Stomach (tissue), 19 donors: ENCODE results near the gene TUBB2A. TPM values are rescaled to one million over a fixed set of nuclear protein-coding genes. Genes with fewer than 3 reads are reported as not detected.

ENCODE experiments used
- DNase-seq, 2 donors: peaks; one replicate each; pipeline versions ENCODE4 v3.0.0 to v3.0.0-alpha.2; 2013 to 2019
- H3K27ac ChIP-seq, 5 donors: fragments of 200-600 bp in 4 of 5; sonication (generic) in 4 of 5; one replicate each; pipeline ENCODE4 v1.5.1; 2013 to 2019; ENCODE audit warnings: mild to moderate bottlenecking in 1 of 5, moderate library complexity in 1 of 5
- H3K27me3 ChIP-seq, 3 donors: fragments of 200-600 bp; sonication (generic); one replicate each; pipeline ENCODE4 v1.5.1; 2017 to 2019; ENCODE audit warnings: mixed run types in 1 of 3
- H3K36me3 ChIP-seq, 4 donors: fragments of 200-600 bp; sonication (generic); 1 replicate in 3 of 4; 2 replicates in 1 of 4; pipeline ENCODE4 v1.5.1; 2016 to 2019
- H3K4me1 ChIP-seq, 4 donors: fragments of 200-600 bp; sonication (generic); one replicate each; pipeline ENCODE4 v1.5.1; 2016 to 2019
- H3K4me3 ChIP-seq, 4 donors: fragments of 200-600 bp; sonication (generic) in 3 of 4; one replicate each; pipeline ENCODE4 v1.5.1; 2016 to 2019; ENCODE audit warnings: mild to moderate bottlenecking in 1 of 4
- H3K9me3 ChIP-seq, 4 donors: fragments of 200-600 bp; sonication (generic); one replicate each; pipeline ENCODE4 v1.5.1; 2016 to 2019
- CTCF ChIP-seq, 7 experiments: fragments of 450-650 bp in 4 of 7; fragments of 200-600 bp in 3 of 7; sonication (generic) in 3 of 7; IDR thresholded peaks; one replicate each; pipeline ENCODE4 v1.5.1; 2016 to 2019; ENCODE audit warnings: antibody characterized with exemption in 7 of 7, control low read depth in 2 of 7, mild to moderate bottlenecking in 1 of 7
- EP300 ChIP-seq: sonication (generic); formaldehyde crosslinking; IDR thresholded peaks from one replicate; pipeline ENCODE4 v1.6.1; 2017; ENCODE audit warnings: antibody characterized with exemption
- POLR2A ChIP-seq, 4 donors: fragments of 450-650 bp; IDR thresholded peaks; one replicate each; pipeline ENCODE4 v1.6.1; 2016; ENCODE audit warnings: antibody characterized with exemption in 4 of 4, control low read depth in 2 of 4, mild to moderate bottlenecking in 1 of 4, moderate library complexity in 1 of 4
- POLR2AphosphoS5 ChIP-seq, 3 donors: sonication (generic); formaldehyde crosslinking; IDR thresholded peaks; one replicate each; pipeline ENCODE4 v1.6.1; 2016; ENCODE audit warnings: antibody characterized with exemption in 3 of 3
- WGBS, 5 donors: extraction: QIAGEN DNeasy Blood & Tissue Kit in 3 of 5; methylation state at CpG; one replicate each; pipeline versions ENCODE4 v1.1.5 to v1.1.7; 2013 to 2018; 5-methylcytosine and 5-hydroxymethylcytosine counted together
- intact Hi-C: fragments of 100-400 bp; cut with DNase I; formaldehyde crosslinking; loops from one replicate; pipeline ENCODE4 v1.15.1; 2023; ENCODE audit warnings: low total_unique reads
- long read RNA-seq, 10 donors: transcript quantifications; one replicate each; lab custom pipeline, GENCODE V29; 2026
- polyA plus RNA-seq, 3 donors: library from polyadenylated mRNA; stranded (reverse); fragments of 200-250 nt; gene quantifications; one replicate each; pipeline ENCODE4 v1.2.3, GENCODE V29; 2013
- total RNA-seq, 5 donors: library from RNA; depleted of rRNA; stranded (reverse); fragments of >200 nt; gene quantifications; one replicate each; pipeline versions ENCODE4 v1.1.0 to v1.2.3, GENCODE V29; 2014 to 2016
- donor health status: healthy with polysubstance abuse.
- donor health status: Bipolar disorder and iron deficiency.
- donor health status: healthy.

TUBB2A gene
- total RNA-seq = 10 to 100 TPM in 4 of 5 donors, 1 to 10 TPM in 1; 6.7 to 96.9 (median 47.5) TPM
- polyA plus RNA-seq = 10 to 100 TPM; 33.4 to 83.9 (median 50.4) TPM
- long read RNA-seq, donor 1, transcript TUBB2A-201 (4 exons, 1,595 nt) = major isoform, 31 of 31 reads
- long read RNA-seq, donor 1, partial matches to known transcripts = 0 of 31 reads
- long read RNA-seq, donor 1, other reads (novel, unspliced or antisense) = 0 of 31 reads
- long read RNA-seq, donor 2, transcript TUBB2A-201 (4 exons, 1,595 nt) = major isoform, 40 of 41 reads
- long read RNA-seq, donor 2, partial matches to known transcripts = 0 of 41 reads
- long read RNA-seq, donor 2, other reads (novel, unspliced or antisense) = 0 of 41 reads
- long read RNA-seq, donor 3, transcript TUBB2A-201 (4 exons, 1,595 nt) = major isoform, 14 of 14 reads
- long read RNA-seq, donor 3, partial matches to known transcripts = 0 of 14 reads
- long read RNA-seq, donor 3, other reads (novel, unspliced or antisense) = 0 of 14 reads
- long read RNA-seq, donor 4, transcript TUBB2A-201 (4 exons, 1,595 nt) = major isoform, 6 of 6 reads
- long read RNA-seq, donor 4, partial matches to known transcripts = 0 of 6 reads
- long read RNA-seq, donor 4, other reads (novel, unspliced or antisense) = 0 of 6 reads
- long read RNA-seq, donor 5, transcript TUBB2A-201 (4 exons, 1,595 nt) = major isoform, 29 of 30 reads
- long read RNA-seq, donor 5, partial matches to known transcripts = 0 of 30 reads
- long read RNA-seq, donor 5, other reads (novel, unspliced or antisense) = 0 of 30 reads
- long read RNA-seq, donor 6, transcript TUBB2A-201 (4 exons, 1,595 nt) = major isoform, 59 of 59 reads
- long read RNA-seq, donor 6, partial matches to known transcripts = 0 of 59 reads
- long read RNA-seq, donor 6, other reads (novel, unspliced or antisense) = 0 of 59 reads
- long read RNA-seq, donor 7, transcript TUBB2A-201 (4 exons, 1,595 nt) = major isoform, 75 of 76 reads
- long read RNA-seq, donor 7, partial matches to known transcripts = 0 of 76 reads
- long read RNA-seq, donor 7, other reads (novel, unspliced or antisense) = 0 of 76 reads
- long read RNA-seq, donor 8, transcript TUBB2A-201 (4 exons, 1,595 nt) = major isoform, 19 of 19 reads
- long read RNA-seq, donor 8, partial matches to known transcripts = 0 of 19 reads
- long read RNA-seq, donor 8, other reads (novel, unspliced or antisense) = 0 of 19 reads
- long read RNA-seq, donor 9, transcript TUBB2A-201 (4 exons, 1,595 nt) = major isoform, 28 of 28 reads
- long read RNA-seq, donor 9, partial matches to known transcripts = 0 of 28 reads
- long read RNA-seq, donor 9, other reads (novel, unspliced or antisense) = 0 of 28 reads
- long read RNA-seq, donor 10, transcript TUBB2A-201 (4 exons, 1,595 nt) = major isoform, 13 of 13 reads
- long read RNA-seq, donor 10, partial matches to known transcripts = 0 of 13 reads
- long read RNA-seq, donor 10, other reads (novel, unspliced or antisense) = 0 of 13 reads

GRCh38 chr6:3157131-3157933, at the start of gene TUBB2A:
Gene TUBB2A, minus strand, starts transcription at chr6:3157544. Its CDS starts 81 bp downstream, at chr6:3157463.
- no peaks in the 10 kb centered on the region for H3K27me3 ChIP-seq
- peak within 1 kb of the TSS; percentile 69 to 96 (median 82) for H3K4me3 ChIP-seq
- H3K9me3 ChIP-seq = no peaks in the 10 kb centered on the region
- intact Hi-C loops = no loop called here
- peaks cover 26 to 60% (median 47%) of the 10 kb centered on the region in 4 donors for H3K4me1 ChIP-seq
- H3K36me3 ChIP-seq = peaks cover 13 to 25% (median 20%) of the 10 kb centered on the region in 4 donors
- peak within 1 kb of the TSS; percentile 96 to 98 (median 98) for H3K27ac ChIP-seq
- peak; percentile 89 to 95 for DNase-seq
- TF ChIP-seq EP300 = no peak
- TF ChIP-seq CTCF (IDR thresholded peaks at IDR 0.05) = peak in 3 of 7 experiments; percentile 35 to 72 (median 36)
- peak in 1 of 4 donors; percentile 95 for TF ChIP-seq POLR2A (IDR thresholded peaks at IDR 0.05)
- TF ChIP-seq POLR2AphosphoS5 (IDR thresholded peaks at IDR 0.05) = peak; percentile 71 to 98 (median 98)
- 0 to 1% (median 1%) methylated on average over 33 to 89 of the region's 95 CpGs for whole genome bisulfite sequencing, 5 donors

DNA sequence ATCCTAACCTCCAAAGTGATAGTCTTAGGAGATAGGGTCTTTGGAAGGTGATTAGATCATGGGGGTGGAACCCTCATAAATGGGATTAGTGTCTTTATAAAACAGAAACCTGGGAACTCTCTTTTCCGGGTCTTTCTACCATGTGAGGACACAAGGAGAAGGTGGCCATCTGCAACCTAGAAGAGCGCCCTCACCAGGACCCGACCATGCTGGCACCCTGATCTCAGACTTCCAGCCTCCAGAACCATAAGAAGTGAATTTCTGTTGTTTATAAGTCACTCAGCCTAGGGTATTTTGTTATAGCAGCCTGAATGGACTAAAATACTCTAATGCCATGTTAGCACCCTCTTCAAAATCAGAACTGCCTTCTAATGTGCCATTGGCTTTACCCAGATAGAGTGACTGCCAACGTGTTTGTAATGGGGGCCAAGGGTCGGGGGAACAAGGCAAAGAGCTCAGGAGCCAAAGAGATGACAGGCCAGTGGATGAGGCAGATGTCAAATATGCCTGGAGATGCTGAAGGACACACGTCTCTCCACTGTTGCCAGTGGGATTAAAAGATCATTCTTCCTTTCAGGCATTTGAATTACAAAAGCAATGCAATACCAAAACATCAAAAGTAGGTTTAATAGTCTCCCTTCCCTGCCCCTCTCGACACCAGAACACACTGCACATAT, 49.1 kb upstream of the TUBB2A start:
- Histone ChIP-seq H3K9me3 (no peaks in the 10 kb centered on the region), H3K4me3 (no peak overlapping the region), H3K36me3 (no peaks in the 10 kb centered on the region), H3K27me3 (peaks cover 0 to 9% (median 0%) of the 10 kb centered on the region in 3 donors), H3K4me1 (peaks cover 0 to 11% (median 4%) of the 10 kb centered on the region in 4 donors), H3K27ac (no peak overlapping the region)
- TF ChIP-seq POLR2A (IDR thresholded peaks at IDR 0.05) (no peak), POLR2AphosphoS5 (IDR thresholded peaks at IDR 0.05) (no peak), EP300 (no peak), CTCF (IDR thresholded peaks at IDR 0.05) (no peak)
- intact Hi-C loops = no loop called here
- 87 to 92% (median 89%) methylated on average over 7 of the region's 7 CpGs for WGBS, 5 donors
- no peak for DNase-seq

GRCh38 chr6:3205913-3206312, 48.6 kb upstream of the TUBB2A start:
- peaks cover 0 to 9% (median 0%) of the 10 kb centered on the region in 3 donors for H3K27me3 ChIP-seq
- H3K36me3 ChIP-seq = no peaks in the 10 kb centered on the region
- no peak overlapping the region for H3K4me3 ChIP-seq
- WGBS, 5 donors = 72 to 89% (median 83%) methylated on average over 4 of the region's 4 CpGs
- TF ChIP-seq EP300 (no peak), POLR2AphosphoS5 (IDR thresholded peaks at IDR 0.05) (no peak), POLR2A (IDR thresholded peaks at IDR 0.05) (no peak), CTCF (IDR thresholded peaks at IDR 0.05) (no peak)
- H3K27ac ChIP-seq = no peak overlapping the region
- no peaks in the 10 kb centered on the region for H3K9me3 ChIP-seq
- peaks cover 0 to 11% (median 4%) of the 10 kb centered on the region in 4 donors for H3K4me1 ChIP-seq
- intact Hi-C loops = no loop called here
- DNase-seq = no peak
